H1 (cell line): ENCODE results near the gene PGP. TPM values are rescaled to one million over a fixed set of nuclear protein-coding genes. Genes with fewer than 3 reads are reported as not detected.

Experiments used
- CTCF ChIA-PET: fragments of 300-600 bp; sonication (Branson Sonifier 250); formaldehyde crosslinking; loops from one replicate; lab custom pipeline; 2021; ENCODE audit not compliant: partially characterized antibody; lab: Charles Lee
- POLR2A ChIA-PET: fragments of 300-600 bp; sonication (Branson Sonifier 250); formaldehyde crosslinking; loops from one replicate; lab custom pipeline; 2021; ENCODE audit warnings: inconsistent platforms; ENCODE audit not compliant: partially characterized antibody; lab: Charles Lee
- DNase-seq, 2 experiments: peaks; one replicate each; pipeline versions ENCODE4 v3.0.0 to v3.0.0-alpha.2; 2010 to 2022; ENCODE audit warnings: low spot score in 2 of 2, low read depth in 1 of 2, mixed read lengths in 1 of 2
- FAIRE-seq: peaks from 2 replicates; lab custom pipeline; 2011; peaks lifted over from hg19 to GRCh38; lab: Jason Lieb, UNC
- H2AFZ ChIP-seq: 2 replicates; pipeline ENCODE4 v1.8.1; 2012; ENCODE audit warnings: low read length, inconsistent platforms
- H2AK5ac ChIP-seq: 2 replicates; pipeline ENCODE4 v1.6.1; 2013; ENCODE audit warnings: low read depth, low read length
- H2BK120ac ChIP-seq: replicated peaks from 2 replicates; pipeline ENCODE3; 2013; ENCODE audit warnings: low read depth, low read length, inconsistent platforms
- H2BK12ac ChIP-seq: 2 replicates; pipeline ENCODE4 v1.6.1; 2013; ENCODE audit warnings: low read depth, low read length
- H2BK15ac ChIP-seq: 2 replicates; pipeline ENCODE4 v1.6.1; 2013; ENCODE audit warnings: low read length
- H2BK20ac ChIP-seq: 2 replicates; pipeline ENCODE4 v1.6.1; 2013; ENCODE audit warnings: low read length
- H2BK5ac ChIP-seq: 2 replicates; pipeline ENCODE4 v1.6.1; 2013; ENCODE audit warnings: low read depth, low read length
- H3K14ac ChIP-seq: 2 replicates; pipeline ENCODE4 v1.6.1; 2013; ENCODE audit warnings: inconsistent platforms; ENCODE audit not compliant: insufficient read length
- H3K18ac ChIP-seq: 2 replicates; pipeline ENCODE4 v1.6.1; 2013; ENCODE audit warnings: low read length; ENCODE audit errors: extremely low read depth
- H3K23ac ChIP-seq: 2 replicates; pipeline ENCODE4 v1.6.1; 2013; ENCODE audit warnings: inconsistent platforms; ENCODE audit not compliant: insufficient read length
- H3K23me2 ChIP-seq: 2 replicates; pipeline ENCODE4 v1.6.1; 2013; ENCODE audit warnings: low read depth, low read length
- H3K27ac ChIP-seq: 2 replicates; pipeline ENCODE4 v1.6.1; 2011; ENCODE audit warnings: low read depth, low read length, inconsistent platforms
- H3K27me3 ChIP-seq, 4 experiments: replicated peaks in 1 of 4; 1 replicate in 1 of 4; 2 replicates in 3 of 4; pipeline versions ENCODE4 v1.6.1 to v1.8.1; 2011 to 2013; ENCODE audit warnings: low read length in 3 of 4, mild to moderate bottlenecking in 3 of 4, inconsistent platforms in 2 of 4, mixed read lengths in 2 of 4, moderate library complexity in 1 of 4; ENCODE audit not compliant: control insufficient read depth in 3 of 4, insufficient read depth in 3 of 4; ENCODE audit errors: extremely low read depth in 1 of 4
- H3K36me3 ChIP-seq, 4 experiments: 2 replicates each; pipeline versions ENCODE4 v1.6.1 to v1.8.1; 2011 to 2013; ENCODE audit warnings: mild to moderate bottlenecking in 4 of 4, low read length in 3 of 4, moderate library complexity in 2 of 4, control low read depth in 1 of 4, inconsistent platforms in 1 of 4; ENCODE audit not compliant: insufficient read depth in 4 of 4, control insufficient read depth in 2 of 4
- H3K4ac ChIP-seq: replicated peaks from 2 replicates; pipeline ENCODE3; 2013; ENCODE audit warnings: low read length, low read depth, mixed read lengths, inconsistent platforms; ENCODE audit not compliant: insufficient read length
- H3K4me1 ChIP-seq, 4 experiments: replicated peaks in 1 of 4; 1 replicate in 1 of 4; 2 replicates in 3 of 4; pipeline versions ENCODE4 v1.6.1 to v1.8.1; 2011 to 2013; ENCODE audit warnings: low read length in 3 of 4, inconsistent platforms in 2 of 4, mixed read lengths in 1 of 4; ENCODE audit not compliant: insufficient read depth in 4 of 4, control insufficient read depth in 3 of 4
- H3K4me2 ChIP-seq, 2 experiments: 2 replicates each; pipeline versions ENCODE4 v1.6.1 to v1.8.1; 2011 to 2013; ENCODE audit warnings: low read depth in 2 of 2, low read length in 2 of 2, control low read depth in 1 of 2, inconsistent platforms in 1 of 2, mild to moderate bottlenecking in 1 of 2; ENCODE audit not compliant: insufficient read depth in 1 of 2
- H3K4me3 ChIP-seq, 4 experiments: fragments of 200-600, 300-600 bp in 1 of 4; sonication (generic), shearing (Covaris generic), sonication (Bioruptor Twin) in 1 of 4; 2 replicates each; pipeline versions ENCODE4 v1.5.1 to v1.8.1; 2011 to 2016; ENCODE audit warnings: low read length in 4 of 4, low read depth in 3 of 4, control low read depth in 2 of 4, inconsistent platforms in 2 of 4, mild to moderate bottlenecking in 2 of 4, mixed read lengths in 1 of 4, moderate library complexity in 1 of 4; ENCODE audit not compliant: insufficient read depth in 2 of 4; ENCODE audit errors: extremely low read depth in 1 of 4
- H3K56ac ChIP-seq: replicated peaks from 2 replicates; pipeline ENCODE3; 2013; ENCODE audit warnings: low read depth, mild to moderate bottlenecking, mixed read lengths, low read length, inconsistent platforms; ENCODE audit not compliant: insufficient read length
- H3K79me1 ChIP-seq: 2 replicates; pipeline ENCODE4 v1.6.1; 2013; ENCODE audit warnings: low read depth, low read length, control low read depth
- H3K79me2 ChIP-seq, 2 experiments: 2 replicates each; pipeline versions ENCODE4 v1.6.1 to v1.8.1; 2012 to 2013; ENCODE audit warnings: low read length in 2 of 2, mild to moderate bottlenecking in 2 of 2, inconsistent platforms in 1 of 2; ENCODE audit not compliant: insufficient read depth in 2 of 2, control insufficient read depth in 1 of 2
- H3K9ac ChIP-seq, 4 experiments: replicated peaks in 1 of 4; 1 replicate in 1 of 4; 2 replicates in 3 of 4; pipeline versions ENCODE4 v1.6.1 to v1.8.1; 2011 to 2013; ENCODE audit warnings: low read depth in 3 of 4, low read length in 3 of 4, control low read depth in 2 of 4, mild to moderate bottlenecking in 2 of 4, moderate library complexity in 2 of 4, inconsistent platforms in 1 of 4; ENCODE audit errors: extremely low read depth in 1 of 4
- H3K9me3 ChIP-seq, 2 experiments: 2 replicates each; pipeline versions ENCODE4 v1.6.1 to v1.8.1; 2012 to 2013; ENCODE audit warnings: mild to moderate bottlenecking in 2 of 2, moderate library complexity in 2 of 2, control low read depth in 1 of 2, inconsistent platforms in 1 of 2, low read depth in 1 of 2, low read length in 1 of 2, mixed read lengths in 1 of 2; ENCODE audit not compliant: insufficient read depth in 2 of 2
- H4K20me1 ChIP-seq, 2 experiments: replicated peaks in 1 of 2; 2 replicates each; pipeline versions ENCODE3 to v1.8.1; 2011 to 2013; ENCODE audit warnings: inconsistent platforms in 2 of 2, low read length in 2 of 2, mild to moderate bottlenecking in 1 of 2; ENCODE audit not compliant: insufficient read depth in 2 of 2, control insufficient read depth in 1 of 2
- H4K5ac ChIP-seq: 2 replicates; pipeline ENCODE4 v1.6.1; 2013; ENCODE audit warnings: low read length, low read depth, mixed read lengths, inconsistent platforms; ENCODE audit not compliant: insufficient read length
- H4K8ac ChIP-seq: 2 replicates; pipeline ENCODE4 v1.8.0; 2013; ENCODE audit warnings: mild to moderate bottlenecking, moderate library complexity, low read length, inconsistent platforms; ENCODE audit not compliant: insufficient read depth; ENCODE audit errors: extremely low read depth
- H4K91ac ChIP-seq: replicated peaks from 2 replicates; pipeline ENCODE3; 2013; ENCODE audit warnings: low read length, mixed read lengths, inconsistent platforms; ENCODE audit not compliant: insufficient read length
- EP300 ChIP-seq, 2 experiments: IDR thresholded peaks; 1 replicate in 1 of 2; 2 replicates in 1 of 2; pipeline ENCODE4 v1.6.1; 2011 to 2012; ENCODE audit warnings: low read depth in 2 of 2, low read length in 2 of 2, mild to moderate bottlenecking in 2 of 2, borderline replicate concordance in 1 of 2, inconsistent platforms in 1 of 2, moderate library complexity in 1 of 2
- WGBS, 2 experiments: shearing (Covaris generic) in 1 of 2; methylation state at CpG; one replicate each; pipeline versions ENCODE4 v1.1.6 to v1.1.7; 2013 to 2015; ENCODE audit warnings: low lambda C conversion rate in 2 of 2, mixed read lengths in 2 of 2, inconsistent platforms in 1 of 2, low coverage in 1 of 2, missing lambda C conversion rate in 1 of 2; ENCODE audit not compliant: insufficient replicate concordance in 2 of 2, insufficient coverage in 1 of 2, insufficient read length in 1 of 2; ENCODE audit errors: extremely low coverage in 1 of 2, missing lambda C conversion rate in 1 of 2; 5-methylcytosine and 5-hydroxymethylcytosine counted together
- polyA plus RNA-seq, 7 experiments: library from polyadenylated mRNA; depleted of rRNA in 3 of 7; stranded (reverse) in 5 of 7; unstranded in 2 of 7; fragments of >200 nt in 5 of 7; fragments of 200-250 nt in 2 of 7; gene quantifications; 1 replicate in 5 of 7; 2 replicates in 1 of 7; 4 replicates in 1 of 7; pipeline versions ENCODE4 v1.2.1 to v1.2.3, GENCODE V29; 2011 to 2013; ENCODE audit warnings: missing spikeins in 2 of 7, mixed read lengths in 2 of 7
- total RNA-seq: library from RNA; stranded (reverse); fragmentation: NEBNext Ultra II Directional; extraction: Animal tissue kit (Norgen Biotek cat#: 25700); gene quantifications from 2 replicates; pipeline ENCODE4 v1.2.1, GENCODE V29; 2021

Gene PGP
- total and polyA plus RNA-seq, 2 of the 8 experiments (the other 6 are each of a cell fraction or from before 2014, with no cell fraction given) = 30.9 to 55.9 TPM

DNA sequence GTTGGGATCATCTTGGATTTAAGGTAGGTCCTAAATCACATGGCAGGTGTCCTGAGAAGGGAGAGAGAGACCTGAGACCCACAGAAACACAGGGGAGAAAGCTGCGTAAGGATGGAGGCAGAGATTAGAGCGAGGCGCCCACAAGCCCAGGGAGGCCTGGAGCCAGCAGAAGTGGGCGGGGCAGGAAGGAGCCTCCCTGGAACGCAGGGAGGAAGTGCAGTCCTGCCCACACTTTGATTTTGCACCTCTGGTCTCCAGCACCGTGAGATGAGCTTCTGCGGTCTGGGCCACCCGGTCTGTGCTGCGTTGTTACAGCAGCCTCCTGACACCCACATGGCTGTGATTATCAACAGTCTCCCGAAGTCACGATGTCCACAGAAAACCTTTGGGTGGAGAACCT, 28.0 kb upstream of the PGP start:
- H3K79me1 ChIP-seq = no peaks in the 10 kb centered on the region; the same call in 1 of the 2 replicates
- no peak overlapping the region for H3K56ac ChIP-seq
- no peak overlapping the region for H4K91ac ChIP-seq
- H3K36me3 ChIP-seq = peaks cover 18 to 41% (median 32%) of the 10 kb centered on the region in 4 experiments
- H3K4me3 ChIP-seq = no peak overlapping the region
- no peak overlapping the region for H2BK120ac ChIP-seq
- no peak overlapping the region for H2BK15ac ChIP-seq
- H4K8ac ChIP-seq = no peak overlapping the region
- CTCF ChIA-PET = interaction anchor here (0.5 to 1.8 kb wide), 3 partner anchors 10 to 198 kb away, joined by 3 to 10 read pairs (median 3); no protein-coding TSS in a partner anchor
- no peak overlapping the region for H4K5ac ChIP-seq
- H2AK5ac ChIP-seq = no peak overlapping the region
- H3K4ac ChIP-seq = no peak overlapping the region
- DNase-seq = no peak
- no peak overlapping the region for H3K14ac ChIP-seq
- H3K23ac ChIP-seq = no peak overlapping the region
- H2BK20ac ChIP-seq = no peak overlapping the region
- H3K9ac ChIP-seq = no peak overlapping the region
- H2BK12ac ChIP-seq = no peak overlapping the region
- no peak overlapping the region for H3K27ac ChIP-seq
- no peak overlapping the region for H3K4me2 ChIP-seq
- no peak for FAIRE-seq
- H2BK5ac ChIP-seq = no peak overlapping the region
- POLR2A ChIA-PET = interaction anchor here (0.6 to 8.6 kb wide), 7 partner anchors 11 to 161 kb away, joined by 3 to 181 read pairs (median 3); partner anchors contain the start of genes ECI1 and TRAF7
- no peak overlapping the region for H3K18ac ChIP-seq
- H3K4me1 ChIP-seq = peaks cover 0 to 9% (median 5%) of the 10 kb centered on the region in 4 experiments; a peak in 4 of 7 replicates
- whole genome bisulfite sequencing, 2 experiments = 94% methylated on average over 11 of the region's 11 CpGs; no CpG with 5 or more reads in 1 of the 2 experiments
- H3K79me2 ChIP-seq = no peaks in the 10 kb centered on the region
- peaks cover 0 to 7% (median 5%) of the 10 kb centered on the region in 4 experiments; a peak in 4 of 7 replicates for H3K27me3 ChIP-seq
- H3K9me3 ChIP-seq = no peaks in the 10 kb centered on the region
- H4K20me1 ChIP-seq = peaks cover 4 to 20% of the 10 kb centered on the region in 2 experiments
- peaks cover 4% of the 10 kb centered on the region; the same call in 1 of the 2 replicates for H3K23me2 ChIP-seq
- no peak overlapping the region for H2AFZ ChIP-seq
- TF ChIP-seq EP300 (IDR thresholded peaks at IDR 0.05; ENCODE audit: borderline replicate concordance in 1 of 2, low read depth in 2 of 2, low read length in 2 of 2) = no peak
